CD14-positive monocyte (primary cell): ENCODE results near the gene TFAP2C. TPM values are rescaled to one million over a fixed set of nuclear protein-coding genes. Genes with fewer than 3 reads are reported as not detected.

ENCODE experiments used
- DNase-seq, 3 donors: peaks; one replicate each; pipeline ENCODE4 v3.0.0-alpha.2; 2011 to 2022
- H2AFZ ChIP-seq: 2 replicates; pipeline ENCODE4 v1.6.0; 2012; ENCODE audit warnings: mild to moderate bottlenecking, low read depth, low read length, inconsistent platforms; ENCODE audit not compliant: insufficient read depth, poor library complexity, severe bottlenecking
- H3K27ac ChIP-seq, 2 donors: 1 replicate in 1 of 2; 2 replicates in 1 of 2; pipeline ENCODE4 v1.5.1; 2012 to 2013; ENCODE audit warnings: low read length in 2 of 2, control low read depth in 1 of 2, inconsistent platforms in 1 of 2, low read depth in 1 of 2, mild to moderate bottlenecking in 1 of 2
- H3K27me3 ChIP-seq, 2 donors: one replicate each; pipeline versions ENCODE4 v1.6.0 to v1.6.1; 2011 to 2013; ENCODE audit warnings: low read length in 2 of 2; ENCODE audit not compliant: control insufficient read depth in 2 of 2, insufficient read depth in 2 of 2
- H3K36me3 ChIP-seq, 2 donors: replicated peaks in 1 of 2; 1 replicate in 1 of 2; 2 replicates in 1 of 2; pipeline versions ENCODE4 v1.5.1 to v1.6.1; 2012 to 2013; ENCODE audit warnings: low read length in 2 of 2, control low read depth in 1 of 2, inconsistent platforms in 1 of 2, mild to moderate bottlenecking in 1 of 2; ENCODE audit not compliant: insufficient read depth in 2 of 2, control insufficient read depth in 1 of 2
- H3K4me1 ChIP-seq, 2 donors: 1 replicate in 1 of 2; 2 replicates in 1 of 2; pipeline versions ENCODE4 v1.5.1 to v1.6.1; 2012 to 2013; ENCODE audit warnings: low read length in 2 of 2, control low read depth in 1 of 2, inconsistent platforms in 1 of 2, mild to moderate bottlenecking in 1 of 2, moderate library complexity in 1 of 2; ENCODE audit not compliant: insufficient read depth in 2 of 2, control insufficient read depth in 1 of 2
- H3K4me2 ChIP-seq: replicated peaks from 2 replicates; pipeline ENCODE3; 2012; ENCODE audit warnings: low read length, moderate library complexity, mild to moderate bottlenecking; ENCODE audit not compliant: poor library complexity, severe bottlenecking; ENCODE audit errors: extremely low read depth
- H3K4me3 ChIP-seq, 3 experiments: fragments of 200-600 bp in 1 of 3; sonication (generic) in 1 of 3; replicated peaks in 1 of 3; 1 replicate in 2 of 3; 2 replicates in 1 of 3; pipeline ENCODE4 v1.5.1; 2011 to 2013; ENCODE audit warnings: low read length in 3 of 3, mild to moderate bottlenecking in 3 of 3, control low read depth in 2 of 3, low read depth in 2 of 3, inconsistent platforms in 1 of 3, moderate library complexity in 1 of 3
- H3K79me2 ChIP-seq: 2 replicates; pipeline ENCODE4 v1.6.0; 2012; ENCODE audit warnings: mild to moderate bottlenecking, control low read depth, inconsistent platforms, low read length, moderate library complexity; ENCODE audit not compliant: insufficient read depth
- H3K9ac ChIP-seq: 2 replicates; pipeline ENCODE4 v1.6.0; 2017; ENCODE audit warnings: low read length, mild to moderate bottlenecking; ENCODE audit not compliant: insufficient read depth, poor library complexity, severe bottlenecking
- H3K9me3 ChIP-seq, 2 donors: replicated peaks in 1 of 2; 1 replicate in 1 of 2; 2 replicates in 1 of 2; pipeline versions ENCODE4 v1.5.1 to v1.6.1; 2012 to 2013; ENCODE audit warnings: low read length in 2 of 2, control low read depth in 1 of 2; ENCODE audit not compliant: control insufficient read depth in 1 of 2, insufficient read depth in 1 of 2
- H4K20me1 ChIP-seq: 2 replicates; pipeline ENCODE4 v1.6.0; 2012; ENCODE audit warnings: mild to moderate bottlenecking, low read length, control low read depth, moderate library complexity; ENCODE audit not compliant: insufficient read depth
- H3K27ac Mint-ChIP-seq, 7 donors: one replicate each; pipeline ENCODE4 v1.8.0; 2020; ENCODE audit warnings: mild to moderate bottlenecking in 7 of 7, mixed read lengths in 7 of 7, moderate library complexity in 6 of 7, inconsistent platforms in 2 of 7
- H3K27me3 Mint-ChIP-seq, 3 donors: one replicate each; pipeline ENCODE4 v1.8.0; 2021 to 2022; ENCODE audit warnings: low read depth in 3 of 3, mild to moderate bottlenecking in 3 of 3, mixed read lengths in 3 of 3, moderate library complexity in 3 of 3, inconsistent platforms in 1 of 3
- H3K36me3 Mint-ChIP-seq, 2 donors: one replicate each; pipeline ENCODE4 v1.8.0; 2020; ENCODE audit warnings: mixed read lengths in 2 of 2, inconsistent platforms in 1 of 2, mild to moderate bottlenecking in 1 of 2
- H3K4me1 Mint-ChIP-seq: one replicate; pipeline ENCODE4 v1.8.0; 2020; ENCODE audit warnings: mild to moderate bottlenecking, mixed read lengths
- H3K4me3 Mint-ChIP-seq, 2 donors: one replicate each; pipeline ENCODE4 v1.8.0; 2020; ENCODE audit warnings: mild to moderate bottlenecking in 2 of 2, mixed read lengths in 2 of 2, moderate library complexity in 1 of 2
- H3K9me3 Mint-ChIP-seq, 7 donors: one replicate each; pipeline ENCODE4 v1.8.0; 2020 to 2022; ENCODE audit warnings: mixed read lengths in 7 of 7, mild to moderate bottlenecking in 6 of 7, moderate library complexity in 6 of 7, inconsistent platforms in 2 of 7
- CTCF ChIP-seq: fragments of 200-600 bp; IDR thresholded peaks from one replicate; pipeline ENCODE4 v1.8.0; 2022; ENCODE audit warnings: antibody characterized with exemption, mild to moderate bottlenecking
- WGBS: methylation state at CpG from one replicate; pipeline ENCODE4 v1.1.5; 2013; ENCODE audit warnings: missing lambda C conversion rate; ENCODE audit not compliant: insufficient coverage; 5-methylcytosine and 5-hydroxymethylcytosine counted together
- intact Hi-C, 2 donors: fragments of 100-400 bp; cut with micrococcal nuclease; formaldehyde crosslinking; loops; one replicate each; pipeline versions ENCODE4 v1.15.0 to v1.15.1; 2023
- polyA plus RNA-seq, 3 donors: library from polyadenylated mRNA; depleted of rRNA in 1 of 3; unstranded in 2 of 3; stranded (reverse) in 1 of 3; fragments of 300-500 nt in 2 of 3; fragments of >200 nt in 1 of 3; fragmentation: Illumina TruSeq in 2 of 3; gene quantifications; 1 replicate in 2 of 3; 2 replicates in 1 of 3; pipeline ENCODE4 v1.2.3, GENCODE V29; 2012 to 2021

Gene TFAP2C
- polyA plus RNA-seq, 3 donors: not detected

GRCh38 chr20:56663660-56664059 lies 34.6 kb downstream of the TFAP2C start:
- H3K27me3 Mint-ChIP-seq: peaks cover 2 to 6% (median 6%) of the 10 kb centered on the region in 3 donors
- no peaks in the 10 kb centered on the region for H3K36me3 ChIP-seq

GRCh38 chr20:56664796-56665195 lies 35.7 kb downstream of the TFAP2C start:
- Histone ChIP-seq H3K4me3 (no peak overlapping the region), H3K9ac (no peak overlapping the region), H3K27ac (no peak overlapping the region), H3K4me1 (no peaks in the 10 kb centered on the region), H2AFZ (no peak overlapping the region), H3K36me3 (no peaks in the 10 kb centered on the region), H4K20me1 (no peaks in the 10 kb centered on the region), H3K79me2 (no peaks in the 10 kb centered on the region), H3K4me2 (no peak overlapping the region), H3K9me3 (no peaks in the 10 kb centered on the region), H3K27me3 (no peaks in the 10 kb centered on the region)
- Mint-ChIP-seq H3K36me3 (no peaks in the 10 kb centered on the region), H3K4me1 (no peaks in the 10 kb centered on the region), H3K9me3 (peaks cover 0 to 4% (median 0%) of the 10 kb centered on the region in 7 donors), H3K27me3 (peaks cover 2 to 10% (median 6%) of the 10 kb centered on the region in 3 donors), H3K4me3 (no peak overlapping the region), H3K27ac (no peak overlapping the region)
- intact Hi-C loops: no loop called here
- DNase-seq: no peak
- WGBS: no CpG with 5 or more reads among the region's 1 CpG
- no peak for TF ChIP-seq CTCF

More at GRCh38 chr20:56663660-56664059, 34.6 kb downstream of the TFAP2C start:
- H3K27ac Mint-ChIP-seq: no peak overlapping the region
- Histone ChIP-seq H3K9ac (no peak overlapping the region), H3K4me3 (no peak overlapping the region), H3K79me2 (no peaks in the 10 kb centered on the region), H4K20me1 (no peaks in the 10 kb centered on the region), H3K27me3 (no peaks in the 10 kb centered on the region), H3K4me1 (no peaks in the 10 kb centered on the region), H3K4me2 (no peak overlapping the region), H3K9me3 (no peaks in the 10 kb centered on the region), H3K27ac (no peak overlapping the region), H2AFZ (no peak overlapping the region)
- H3K4me1 Mint-ChIP-seq: no peaks in the 10 kb centered on the region
- peaks cover 0 to 6% (median 0%) of the 10 kb centered on the region in 7 donors for H3K9me3 Mint-ChIP-seq
- H3K36me3 Mint-ChIP-seq: no peaks in the 10 kb centered on the region
- no peak overlapping the region for H3K4me3 Mint-ChIP-seq
- TF ChIP-seq CTCF: no peak
- WGBS: 99% methylated on average over 9 of the region's 9 CpGs
- DNase-seq: no peak
- intact Hi-C loops: no loop called here
